GM18511 (cell line): ENCODE data around the gene TXNL1.
A peak's percentile ranks its signal among the peaks of the same experiment; 100 is the strongest.

Experiments used
- ATAC-seq: cut with Tn5 transposase; IDR thresholded peaks from one replicate; pipeline ENCODE4 v1.9.1; 2021; ENCODE audit warnings: mild to moderate bottlenecking, moderate library complexity; ENCODE audit not compliant: unreplicated experiment

Gene TXNL1

DNA sequence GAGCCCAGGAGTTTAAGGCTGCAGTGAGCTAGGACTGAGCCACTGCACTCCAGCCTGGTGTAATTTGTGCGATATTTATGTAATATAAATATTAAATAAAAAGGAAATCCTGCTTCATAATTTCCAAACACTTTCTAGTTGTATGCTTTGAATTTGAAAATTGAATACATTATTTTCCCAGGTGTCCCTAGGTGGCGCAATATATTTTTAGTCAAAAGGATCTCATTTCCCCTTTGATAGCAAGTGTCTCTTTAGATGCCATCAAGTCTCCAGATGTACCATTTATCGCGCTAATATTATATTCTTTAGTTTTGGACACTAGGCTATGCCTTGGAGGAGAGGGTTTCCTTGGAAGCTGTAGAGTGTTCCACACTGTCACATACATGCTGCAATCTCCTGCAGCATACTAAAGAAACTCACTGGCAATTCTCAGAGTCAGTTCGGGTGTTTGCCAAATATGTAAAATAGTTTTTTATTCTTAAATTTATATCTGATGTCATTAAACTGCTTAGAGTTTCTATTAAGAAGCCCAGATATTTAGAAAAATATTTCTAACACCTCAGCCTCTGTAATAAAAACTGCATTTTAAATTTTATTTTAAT is 7.1 kb upstream of the TXNL1 start:
- ATAC-seq: no peak

DNA sequence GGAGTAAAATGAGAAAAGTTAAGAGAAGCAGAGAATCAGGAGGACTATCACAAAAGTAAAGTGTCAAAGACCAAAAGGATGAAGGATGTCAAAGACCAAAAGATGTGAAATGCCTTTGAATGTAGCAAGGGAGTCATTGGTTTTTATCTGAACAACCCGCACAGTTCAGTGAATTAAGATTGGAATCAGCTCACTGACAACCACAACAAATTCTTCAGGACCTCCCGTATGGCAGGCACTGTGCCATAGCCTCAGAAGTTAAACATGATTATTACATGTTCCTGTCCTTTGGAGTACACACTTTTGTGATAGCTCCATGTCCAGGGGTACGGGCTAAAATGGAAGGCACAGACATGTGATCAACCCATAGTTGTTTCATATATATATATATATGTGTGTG is 5.0 kb upstream of the TXNL1 start:
- ATAC-seq: no peak

DNA sequence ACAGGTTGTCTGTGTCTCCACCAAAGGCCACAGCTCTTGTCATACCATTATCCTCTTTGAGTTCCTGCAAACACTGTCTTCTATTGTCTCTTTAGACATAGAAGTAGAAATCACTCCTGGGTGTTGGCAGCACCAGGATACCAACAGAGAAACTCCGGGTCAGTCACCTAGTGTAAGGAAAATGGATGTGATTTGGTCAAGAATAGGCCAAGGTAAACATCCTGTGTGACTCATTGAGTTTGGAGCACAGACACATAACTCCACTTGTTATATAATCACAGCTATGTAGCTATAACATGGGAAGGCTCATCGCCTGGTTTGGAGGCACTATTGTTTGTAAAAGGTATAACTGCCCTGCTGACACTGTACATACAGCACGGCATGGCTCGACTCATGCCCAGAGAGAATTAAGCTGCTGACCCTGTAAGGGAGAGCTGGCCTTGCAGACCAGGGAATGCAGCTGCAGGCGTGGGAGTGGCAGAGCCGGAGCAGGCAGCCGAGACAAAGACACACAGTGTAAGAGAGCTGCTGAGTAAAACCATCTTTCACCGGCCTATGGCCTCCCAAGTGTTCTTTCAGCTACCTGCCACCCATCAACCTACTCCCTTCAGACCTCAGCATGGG is 3.4 kb upstream of the TXNL1 start:
- ATAC-seq: no peak

GRCh38 chr18:56639571-56639970 is 1.2 kb upstream of the TXNL1 start:
- no peak for ATAC-seq

- ATAC-seq: no peak
Observed at GRCh38 chr18:56639104-56639381, 651 bp upstream of the TXNL1 start.

GRCh38 chr18:56637711-56638231 is 621 bp downstream of the TXNL1 start:
- peak; percentile 22 for ATAC-seq

- ATAC-seq: no peak
Observed at GRCh38 chr18:56637176-56637575, 1.2 kb downstream of the TXNL1 start.

GRCh38 chr18:56635007-56635406 is 3.4 kb downstream of the TXNL1 start:
- ATAC-seq: no peak

GRCh38 chr18:56632070-56633022 is 6.0 kb downstream of the TXNL1 start:
- no peak for ATAC-seq

GRCh38 chr18:56627991-56628390 is 10.4 kb downstream of the TXNL1 start:
- no peak for ATAC-seq

- ATAC-seq: peak; percentile 61
Observed at GRCh38 chr18:56615738-56616520, 22.5 kb downstream of the TXNL1 start.

GRCh38 chr18:56606618-56607017 is 31.8 kb downstream of the TXNL1 start:
- no peak for ATAC-seq

DNA sequence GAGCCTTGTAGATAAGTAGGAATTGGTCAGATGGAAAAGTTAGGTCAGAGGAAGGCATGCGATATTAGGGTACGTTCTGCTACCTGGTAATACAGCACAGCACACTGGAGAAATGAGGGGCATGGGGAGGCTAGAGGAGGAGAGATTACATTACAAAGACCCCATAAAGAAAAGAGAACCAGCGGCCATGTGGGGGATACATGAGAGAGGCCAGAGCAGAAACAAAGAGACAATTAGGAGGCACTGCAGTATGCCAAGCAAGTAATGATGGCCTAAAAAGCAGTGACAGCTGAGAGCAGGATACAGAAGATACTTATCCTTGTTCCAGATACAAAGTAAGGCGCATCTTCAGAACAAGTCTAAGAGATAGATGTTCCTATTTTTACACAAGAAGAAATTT is 40.0 kb downstream of the TXNL1 start:
- ATAC-seq: no peak

DNA sequence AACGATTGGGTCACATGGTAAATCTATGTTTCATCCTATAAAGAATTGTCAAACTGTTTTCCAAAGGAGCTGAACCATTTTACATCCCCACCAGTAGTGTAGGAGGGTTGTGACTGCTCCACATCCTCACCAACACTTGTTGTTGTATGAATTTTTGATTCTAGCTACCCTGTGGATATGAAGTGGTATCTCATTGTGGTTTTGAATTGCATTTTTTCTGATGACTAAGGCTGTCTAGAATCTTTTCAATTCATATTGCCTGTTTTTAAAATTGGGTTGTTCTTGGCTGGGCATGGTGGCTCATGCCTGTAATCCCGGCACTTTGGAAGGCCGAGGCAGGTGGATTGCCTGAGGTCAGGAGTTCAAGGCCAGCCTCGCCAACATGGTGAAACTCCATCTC is 44.5 kb downstream of the TXNL1 start:
- no peak for ATAC-seq

GRCh38 chr18:56580026-56580425 is 58.4 kb downstream of the TXNL1 start:
- no peak for ATAC-seq

GRCh38 chr18:56579451-56579850 is 58.9 kb downstream of the TXNL1 start:
- no peak for ATAC-seq

GRCh38 chr18:56576826-56577573 is 61.4 kb downstream of the TXNL1 start:
- ATAC-seq: no peak

DNA sequence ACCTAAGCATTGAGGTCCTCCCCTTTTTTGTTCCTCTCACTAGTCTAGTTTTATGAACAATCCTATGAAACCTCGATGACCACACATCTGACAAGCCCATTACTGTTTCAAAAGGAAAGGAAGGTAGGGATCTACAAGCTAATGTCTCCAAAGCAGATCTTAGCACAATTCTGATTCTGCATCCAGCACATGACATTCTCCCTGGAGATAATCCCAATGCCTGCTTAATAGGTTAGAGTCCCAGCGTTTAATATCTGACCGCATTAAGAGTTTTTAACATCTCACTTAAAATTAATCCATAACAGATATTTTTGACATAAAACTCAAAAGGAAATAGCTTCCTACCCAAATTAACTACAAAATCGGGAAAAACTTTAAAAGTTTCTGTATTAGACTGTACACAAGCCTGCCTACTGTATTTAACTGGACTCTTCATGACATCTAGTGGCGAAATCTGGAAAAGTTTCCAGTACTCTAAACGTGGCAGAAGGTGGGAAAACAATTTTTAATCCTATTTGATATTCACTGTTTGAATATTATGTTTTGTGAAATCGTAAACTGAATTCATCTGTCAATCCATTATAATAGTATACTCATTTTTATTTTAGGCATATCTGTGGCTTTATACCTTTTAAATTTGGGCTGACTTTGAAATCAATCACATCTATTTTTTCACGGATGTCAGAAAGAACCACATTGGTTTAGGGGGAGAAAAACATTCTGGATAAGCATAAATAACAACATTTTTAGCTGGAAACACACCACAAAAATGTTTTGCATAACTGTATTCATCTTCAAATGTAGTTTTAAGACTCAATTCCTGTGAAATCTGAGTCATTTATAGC is 62.4 kb downstream of the TXNL1 start:
- ATAC-seq: peak; percentile 83

DNA sequence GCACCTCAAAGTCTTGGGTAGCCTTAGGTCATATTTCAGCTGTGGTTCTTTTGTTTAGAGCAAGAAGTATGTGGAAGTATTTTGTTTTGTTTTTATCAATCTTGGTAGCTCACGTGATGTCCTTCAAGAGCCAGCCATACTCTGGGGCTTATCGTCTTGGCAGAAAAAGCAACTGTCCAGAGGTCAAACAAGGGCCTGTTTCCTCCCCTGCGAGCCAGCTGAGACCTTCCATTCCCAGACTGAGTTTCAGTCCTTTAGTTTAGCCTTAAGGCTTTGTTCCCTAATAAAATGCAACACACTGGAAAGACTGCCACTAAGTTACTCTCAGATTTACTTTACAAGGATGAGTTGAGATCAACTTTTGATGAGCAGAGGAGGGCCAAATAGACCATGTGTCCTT is 63.5 kb downstream of the TXNL1 start:
- no peak for ATAC-seq
